Mammary epithelial cell (primary cell): ENCODE data around the gene METTL1.

Experiments
- CTCF ChIP-seq, 2 donors: IDR thresholded peaks in 1 of 2; conservative IDR thresholded peaks in 1 of 2; 2 replicates each; pipeline ENCODE4 v1.5.1; 2011 to 2012; ENCODE audit warnings: inconsistent platforms in 2 of 2, low read length in 2 of 2, mild to moderate bottlenecking in 2 of 2, control low read depth in 1 of 2, low read depth in 1 of 2; ENCODE audit not compliant: insufficient read depth in 1 of 2; ENCODE audit errors: extremely low read depth in 1 of 2
- EZH2 ChIP-seq: IDR thresholded peaks from 2 replicates; pipeline ENCODE4 v1.6.1; 2012; ENCODE audit warnings: low read length, inconsistent platforms, borderline replicate concordance

- TF ChIP-seq CTCF (conservative IDR thresholded peaks at IDR 0.05 in 1 of 2, IDR thresholded peaks at IDR 0.05 in 1 of 2; ENCODE audit: extremely low read depth in 1 of 2, insufficient read depth in 1 of 2, low read depth in 1 of 2, low read length in 2 of 2) (no peak), EZH2 (no peak)
Measured at GRCh38 chr12:57741413-57741789, 30.5 kb downstream of the METTL1 start.
